Airway epithelial cell (primary cell): ENCODE results near the gene MAGEB6. TPM values are rescaled to one million over a fixed set of nuclear protein-coding genes. Genes with fewer than 3 reads are reported as not detected.

ENCODE experiments used
- total RNA-seq: library from RNA; depleted of rRNA; stranded (reverse); fragments of >200 nt; gene quantifications from 2 replicates; pipeline ENCODE4 v1.2.3, GENCODE V29; 2015

Gene MAGEB6, protein sequence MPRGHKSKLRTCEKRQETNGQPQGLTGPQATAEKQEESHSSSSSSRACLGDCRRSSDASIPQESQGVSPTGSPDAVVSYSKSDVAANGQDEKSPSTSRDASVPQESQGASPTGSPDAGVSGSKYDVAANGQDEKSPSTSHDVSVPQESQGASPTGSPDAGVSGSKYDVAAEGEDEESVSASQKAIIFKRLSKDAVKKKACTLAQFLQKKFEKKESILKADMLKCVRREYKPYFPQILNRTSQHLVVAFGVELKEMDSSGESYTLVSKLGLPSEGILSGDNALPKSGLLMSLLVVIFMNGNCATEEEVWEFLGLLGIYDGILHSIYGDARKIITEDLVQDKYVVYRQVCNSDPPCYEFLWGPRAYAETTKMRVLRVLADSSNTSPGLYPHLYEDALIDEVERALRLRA
- not detected in 2 replicates for total RNA-seq

DNA sequence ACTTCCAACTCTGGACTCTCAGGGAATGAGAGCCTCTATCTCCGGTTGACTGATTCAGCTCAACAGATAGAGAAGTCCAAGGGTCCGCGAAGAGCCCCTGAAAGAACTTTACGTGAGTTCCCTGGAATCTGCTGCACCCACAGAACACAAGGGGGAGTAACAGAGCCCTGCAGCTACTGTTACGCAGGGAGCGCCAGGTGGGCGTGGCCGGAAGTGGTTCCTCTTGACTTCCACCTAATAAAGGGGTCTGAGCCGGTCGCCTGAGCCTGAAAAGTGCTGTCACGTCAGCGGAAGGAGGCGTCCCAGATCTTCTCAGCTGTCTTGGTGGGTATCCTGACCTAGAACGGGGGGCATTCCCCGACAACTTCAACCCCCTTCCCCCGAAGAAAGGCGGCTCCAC, at the start of gene MAGEB6:
MAGEB6 (plus strand) TSS at position 237 of the 400 bp plus-strand sequence. CDS start 1,407 bp downstream, outside the sequence.

DNA sequence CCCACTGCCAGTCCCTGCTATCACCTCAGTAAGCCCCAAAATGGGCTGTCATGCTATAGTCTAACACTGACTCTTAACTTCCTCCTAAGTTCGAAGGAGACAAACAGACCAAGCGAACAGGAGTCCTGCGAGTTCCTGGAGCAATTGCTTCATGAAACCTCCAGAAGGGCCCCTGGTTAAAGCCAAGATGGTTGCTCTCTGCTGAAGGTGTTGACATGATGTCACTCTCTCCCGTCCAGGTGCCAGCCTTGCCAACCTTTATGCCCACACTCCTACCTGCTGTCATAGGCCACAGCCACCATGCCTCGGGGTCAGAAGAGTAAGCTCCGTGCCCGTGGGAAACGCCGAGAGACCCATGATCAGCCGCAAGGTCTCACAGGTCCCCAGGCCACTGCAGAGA, 31.9 kb upstream of the MAGEB6 start, which contains the start of gene MAGEB6B:
MAGEB6B (plus strand) TSS at position 301 of the 400 bp plus-strand sequence; CDS start at position 301, 0 bp downstream.

DNA sequence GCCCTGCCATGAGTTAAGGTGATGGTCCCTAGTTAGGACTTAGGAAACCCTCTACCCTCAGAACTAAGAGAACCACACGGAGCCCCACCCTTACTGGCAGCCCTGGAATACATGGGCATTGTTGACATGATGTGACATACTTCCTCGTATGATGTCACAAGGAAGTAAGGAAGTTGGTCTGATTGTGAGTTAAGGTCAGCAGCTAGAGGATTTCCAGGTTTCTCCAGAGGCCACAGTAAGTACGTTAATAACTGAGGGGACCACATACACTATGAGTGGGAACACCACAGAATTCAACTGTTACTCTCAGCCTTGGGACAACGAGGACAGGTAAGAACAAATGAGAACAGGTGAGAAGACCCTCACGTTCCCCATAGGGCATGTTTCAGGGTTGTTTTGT, 23.6 kb downstream of the MAGEB6 start, which contains the start of gene MAGEB5:
MAGEB5 (plus strand) TSS at position 301 of the 400 bp plus-strand sequence. CDS start 1,133 bp downstream, outside the sequence.

Other genes starting within 250 kb of the MAGEB6 start
- not detected in 2 replicates for gene MAGEB18, start 54.1 kb upstream of the MAGEB6 start, total RNA-seq
- gene MAGEB6B, start 31.8 kb upstream of the MAGEB6 start, total RNA-seq, result not detected in 2 replicates
- gene MAGEB5, start 23.7 kb downstream of the MAGEB6 start, total RNA-seq, result not detected in 2 replicates